ENCODE results near the gene HEXIM2.

The HEXIM2 gene

DNA sequence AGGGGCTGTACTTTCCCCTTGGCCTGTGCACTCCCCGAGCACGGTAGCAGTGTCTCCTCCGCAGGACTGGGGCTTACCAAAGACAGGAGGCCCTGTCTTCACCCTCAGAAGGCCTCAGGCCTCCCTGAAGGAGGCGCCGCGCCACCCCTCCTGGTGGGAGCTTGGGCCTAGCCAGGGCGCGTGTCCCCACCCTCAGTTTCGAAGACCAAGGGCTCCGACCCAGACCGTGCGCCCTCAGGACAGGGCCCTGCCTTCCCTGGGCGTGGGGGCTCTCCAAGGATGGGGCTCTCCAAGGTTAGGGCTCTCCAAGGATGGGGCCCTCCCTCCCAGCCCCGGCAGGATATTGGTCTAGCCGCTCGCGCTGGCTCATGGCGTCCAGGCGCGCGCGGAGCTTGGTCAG lies 41.1 kb upstream of the HEXIM2 start:
- peaks cover 31 to 55% of the 10 kb centered on the region in 2 experiments for H3K36me3 ChIP-seq (ENCODE audit: control insufficient read depth in 1 of 2, insufficient read depth in 2 of 2, low read depth in 1 of 2, low read length in 2 of 2)
- H3K4me2 ChIP-seq (ENCODE audit: low read length, poor library complexity, severe bottlenecking): no peak overlapping the region
- H3K23ac ChIP-seq (ENCODE audit: low read length in 2 of 2): no peak overlapping the region
- H3K4me3 ChIP-seq (ENCODE audit: insufficient read depth in 1 of 2, low read depth in 1 of 2, low read length in 2 of 2): no peak overlapping the region
- no peak overlapping the region for H2BK5ac ChIP-seq (ENCODE audit: low read depth, low read length, poor library complexity, severe bottlenecking)
- no peak overlapping the region for H2BK120ac ChIP-seq (ENCODE audit: low read depth, low read length)
- H3K14ac ChIP-seq (ENCODE audit: low read length in 2 of 2): no peak overlapping the region
- H3K79me1 ChIP-seq (replicated peaks; ENCODE audit: low read length, poor library complexity, severe bottlenecking): peaks cover 39% of the 10 kb centered on the region
- no peak overlapping the region for H3K18ac ChIP-seq (ENCODE audit: low read depth in 1 of 2, low read length in 2 of 2)
- H2BK12ac ChIP-seq (ENCODE audit: low read length in 2 of 2): no peak overlapping the region
- H3K4me1 ChIP-seq (ENCODE audit: control insufficient read depth, insufficient read depth, low read depth, low read length): peaks cover 29% of the 10 kb centered on the region
- no peak overlapping the region for H3K27ac ChIP-seq (ENCODE audit: low read length, poor library complexity, severe bottlenecking)
- no peak overlapping the region for H3K9ac ChIP-seq (ENCODE audit: low read length)
- no peaks in the 10 kb centered on the region for H3K9me3 ChIP-seq (ENCODE audit: control insufficient read depth, low read length)
- no peaks in the 10 kb centered on the region for H3K27me3 ChIP-seq (ENCODE audit: control insufficient read depth in 1 of 2, insufficient read depth in 1 of 2, low read length in 2 of 2)
- no peak overlapping the region for H4K8ac ChIP-seq (ENCODE audit: low read length)
- no peak overlapping the region for H2AK5ac ChIP-seq (ENCODE audit: low read length, severe bottlenecking)
- H2BK15ac ChIP-seq (ENCODE audit: low read depth, poor library complexity, severe bottlenecking): no peak overlapping the region
- H3K4ac ChIP-seq (ENCODE audit: low read depth in 1 of 2, low read length in 2 of 2): no peak overlapping the region
- no peak for DNase-seq
- WGBS: 98% methylated on average over 22 of the region's 22 CpGs
- peak overlapping the region; percentile 6 for H4K91ac ChIP-seq (ENCODE audit: low read length)
- no peak overlapping the region for H2AFZ ChIP-seq (ENCODE audit: low read depth, low read length)

DNA sequence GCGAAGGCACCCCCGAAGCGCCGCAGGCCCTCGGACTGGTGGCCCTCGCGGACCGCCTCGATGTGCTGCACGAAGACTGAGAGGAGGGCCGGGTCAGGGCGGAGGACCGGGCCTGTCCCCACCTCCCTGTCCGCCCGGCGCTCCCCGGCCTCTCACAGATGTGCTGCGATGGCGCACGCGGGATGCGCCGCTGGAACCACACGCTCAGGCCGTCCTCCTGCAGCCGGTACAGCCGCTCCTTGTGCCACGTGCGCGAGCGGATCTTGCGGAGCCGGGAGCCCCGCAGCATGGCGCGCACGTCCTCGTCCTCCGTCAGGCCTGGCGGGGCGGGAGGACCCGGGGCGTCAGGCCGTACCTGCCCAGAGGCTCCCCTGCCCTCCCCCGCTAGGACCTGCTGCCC lies 40.6 kb upstream of the HEXIM2 start:
- Histone ChIP-seq H3K9me3 (ENCODE audit: control insufficient read depth, low read length) (no peaks in the 10 kb centered on the region), H3K4ac (ENCODE audit: low read depth in 1 of 2, low read length in 2 of 2) (peak overlapping the region in 1 of 2 experiments; percentile 54), H3K9ac (ENCODE audit: low read length) (no peak overlapping the region), H2BK12ac (ENCODE audit: low read length in 2 of 2) (no peak overlapping the region), H2BK5ac (ENCODE audit: low read depth, low read length, poor library complexity, severe bottlenecking) (no peak overlapping the region), H2AFZ (ENCODE audit: low read depth, low read length) (no peak overlapping the region), H2BK120ac (ENCODE audit: low read depth, low read length) (no peak overlapping the region), H3K4me2 (ENCODE audit: low read length, poor library complexity, severe bottlenecking) (no peak overlapping the region), H3K27me3 (ENCODE audit: control insufficient read depth in 1 of 2, insufficient read depth in 1 of 2, low read length in 2 of 2) (no peaks in the 10 kb centered on the region), H3K36me3 (ENCODE audit: control insufficient read depth in 1 of 2, insufficient read depth in 2 of 2, low read depth in 1 of 2, low read length in 2 of 2) (peaks cover 28 to 55% of the 10 kb centered on the region in 2 experiments), H4K8ac (ENCODE audit: low read length) (no peak overlapping the region), H2BK15ac (ENCODE audit: low read depth, poor library complexity, severe bottlenecking) (peak overlapping the region; percentile 12), H3K23ac (ENCODE audit: low read length in 2 of 2) (no peak overlapping the region), H3K18ac (ENCODE audit: low read depth in 1 of 2, low read length in 2 of 2) (no peak overlapping the region), H3K4me1 (ENCODE audit: control insufficient read depth, insufficient read depth, low read depth, low read length) (peaks cover 28% of the 10 kb centered on the region), H3K14ac (ENCODE audit: low read length in 2 of 2) (no peak overlapping the region), H3K4me3 (ENCODE audit: insufficient read depth in 1 of 2, low read depth in 1 of 2, low read length in 2 of 2) (no peak overlapping the region), H3K79me1 (replicated peaks; ENCODE audit: low read length, poor library complexity, severe bottlenecking) (peaks cover 39% of the 10 kb centered on the region), H2AK5ac (ENCODE audit: low read length, severe bottlenecking) (no peak overlapping the region), H3K27ac (ENCODE audit: low read length, poor library complexity, severe bottlenecking) (no peak overlapping the region), H4K91ac (ENCODE audit: low read length) (peak overlapping the region; percentile 6)
- WGBS: 94% methylated on average over 45 of the region's 45 CpGs
- DNase-seq: no peak

DNA sequence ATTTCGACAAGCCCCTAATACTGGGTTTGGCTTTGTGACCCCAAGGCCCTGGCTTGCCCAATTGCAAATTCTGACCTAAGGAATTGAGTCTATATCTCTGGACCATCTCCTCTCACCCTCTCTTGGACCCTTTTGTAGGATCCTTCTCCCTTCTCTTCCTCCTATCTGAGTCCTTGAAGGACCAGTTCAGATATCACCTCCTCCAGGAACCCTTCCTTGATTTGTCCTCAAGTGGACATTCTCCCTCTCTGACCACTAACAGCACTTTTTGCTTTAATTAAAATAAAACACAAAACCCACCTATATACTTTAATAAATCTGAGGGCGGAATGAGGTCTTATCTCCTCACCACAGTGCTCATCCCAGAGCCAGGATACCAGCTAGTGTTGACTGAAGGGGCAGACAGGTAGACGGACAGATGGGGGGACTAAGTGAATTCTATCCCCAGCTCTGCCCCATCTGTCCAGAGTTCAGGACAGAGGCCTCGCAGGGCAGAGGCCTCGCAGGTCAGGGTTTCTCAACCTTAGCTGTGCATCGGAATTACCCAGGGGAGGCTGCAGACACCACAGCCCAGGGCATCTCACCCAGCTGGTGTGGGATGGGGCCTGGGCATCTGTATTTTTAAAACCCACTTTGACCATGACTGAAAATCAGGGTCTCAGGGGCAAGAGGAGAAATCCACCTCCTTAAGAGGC lies 38.5 kb upstream of the HEXIM2 start:
- peak overlapping the region in 1 of 2 experiments; percentile 44 for H3K14ac ChIP-seq (ENCODE audit: low read length in 2 of 2)

DNA sequence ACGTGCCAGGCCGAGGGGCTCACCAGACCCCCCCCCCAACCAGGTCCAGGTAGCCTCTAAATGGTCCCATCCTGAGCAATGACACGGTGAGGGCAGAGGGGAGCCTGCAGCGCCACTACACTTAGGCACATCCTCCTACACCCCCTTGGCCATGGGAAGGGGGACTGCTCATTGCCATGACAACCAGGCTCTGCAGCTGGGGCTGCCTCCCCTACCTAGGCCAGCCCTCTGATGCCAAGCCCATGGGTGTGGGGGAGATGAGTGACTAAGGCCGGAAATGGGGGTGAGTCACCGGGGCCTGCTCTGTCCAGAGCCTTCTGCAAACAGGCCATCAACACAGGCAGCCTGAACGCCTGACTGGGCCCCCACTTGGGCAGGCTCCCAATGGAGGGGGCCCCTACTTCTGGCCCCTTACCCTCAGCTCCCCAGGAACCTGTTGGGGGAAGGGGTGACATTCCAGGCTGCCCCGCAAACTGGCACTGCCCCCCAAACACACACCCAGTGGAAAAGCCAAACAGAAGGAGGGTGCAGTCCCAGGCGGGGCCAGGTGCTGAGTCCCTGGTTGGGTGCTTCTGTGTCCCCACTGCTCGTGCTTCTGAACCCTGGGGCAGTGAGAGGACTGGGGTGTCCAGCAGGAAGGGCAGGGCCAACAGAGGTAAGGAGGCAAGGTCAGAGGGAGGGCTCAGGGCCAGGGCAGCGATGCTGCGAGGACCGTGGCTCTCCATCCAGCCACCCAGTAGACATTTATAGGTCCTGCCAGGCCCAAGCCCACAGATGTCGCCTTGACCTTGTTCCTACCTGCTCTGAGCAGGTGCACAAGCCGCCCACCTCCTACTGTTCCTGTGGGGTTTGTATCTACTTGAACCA lies 37.5 kb upstream of the HEXIM2 start:
- peak overlapping the region; percentile 73 for H3K9ac ChIP-seq (ENCODE audit: low read length)
- H4K91ac ChIP-seq (ENCODE audit: low read length): peak overlapping the region; percentile 97
- peak overlapping the region; percentile 94 for H2BK120ac ChIP-seq (ENCODE audit: low read depth, low read length)
- peak overlapping the region; percentile 97 to 98 for H2BK12ac ChIP-seq (ENCODE audit: low read length in 2 of 2)
- H3K36me3 ChIP-seq (ENCODE audit: control insufficient read depth in 1 of 2, insufficient read depth in 2 of 2, low read depth in 1 of 2, low read length in 2 of 2): peaks cover 7 to 35% of the 10 kb centered on the region in 2 experiments
- H2BK15ac ChIP-seq (ENCODE audit: low read depth, poor library complexity, severe bottlenecking): peak overlapping the region; percentile 87
- H3K4me1 ChIP-seq (ENCODE audit: control insufficient read depth, insufficient read depth, low read depth, low read length): peaks cover 41% of the 10 kb centered on the region
- peak overlapping the region; percentile 86 for H3K27ac ChIP-seq (ENCODE audit: low read length, poor library complexity, severe bottlenecking)
- peaks cover 30% of the 10 kb centered on the region for H3K79me1 ChIP-seq (replicated peaks; ENCODE audit: low read length, poor library complexity, severe bottlenecking)
- peak overlapping the region in 1 of 2 experiments; percentile 40 for H3K4me3 ChIP-seq (ENCODE audit: insufficient read depth in 1 of 2, low read depth in 1 of 2, low read length in 2 of 2)
- H3K14ac ChIP-seq (ENCODE audit: low read length in 2 of 2): peak overlapping the region in 1 of 2 experiments; percentile 79
- H3K27me3 ChIP-seq (ENCODE audit: control insufficient read depth in 1 of 2, insufficient read depth in 1 of 2, low read length in 2 of 2): no peaks in the 10 kb centered on the region
- H3K9me3 ChIP-seq (ENCODE audit: control insufficient read depth, low read length): no peaks in the 10 kb centered on the region
- WGBS: 56% methylated on average over 13 of the region's 15 CpGs
- H3K4me2 ChIP-seq (ENCODE audit: low read length, poor library complexity, severe bottlenecking): peak overlapping the region; percentile 39
- H3K4ac ChIP-seq (ENCODE audit: low read depth in 1 of 2, low read length in 2 of 2): peak overlapping the region; percentile 85 to 95
- peak overlapping the region; percentile 82 for H4K8ac ChIP-seq (ENCODE audit: low read length)
- peak; percentile 94 for DNase-seq
- H2AK5ac ChIP-seq (ENCODE audit: low read length, severe bottlenecking): peak overlapping the region; percentile 100
- peak overlapping the region; percentile 94 to 95 for H3K18ac ChIP-seq (ENCODE audit: low read depth in 1 of 2, low read length in 2 of 2)
- H2BK5ac ChIP-seq (ENCODE audit: low read depth, low read length, poor library complexity, severe bottlenecking): peak overlapping the region; percentile 78
- no peak overlapping the region for H2AFZ ChIP-seq (ENCODE audit: low read depth, low read length)
- H3K23ac ChIP-seq (ENCODE audit: low read length in 2 of 2): peak overlapping the region in 1 of 2 experiments; percentile 60

More for the DNA sequence above, 38.5 kb upstream of the HEXIM2 start:
- DNase-seq: no peak
- H4K8ac ChIP-seq (ENCODE audit: low read length): peak overlapping the region; percentile 62
- peaks cover 37% of the 10 kb centered on the region for H3K4me1 ChIP-seq (ENCODE audit: control insufficient read depth, insufficient read depth, low read depth, low read length)
- peak overlapping the region; percentile 87 for H2BK15ac ChIP-seq (ENCODE audit: low read depth, poor library complexity, severe bottlenecking)
- H2BK5ac ChIP-seq (ENCODE audit: low read depth, low read length, poor library complexity, severe bottlenecking): peak overlapping the region; percentile 96
- no peak overlapping the region for H3K23ac ChIP-seq (ENCODE audit: low read length in 2 of 2)
- H3K4ac ChIP-seq (ENCODE audit: low read depth in 1 of 2, low read length in 2 of 2): peak overlapping the region; percentile 89 to 95
- peak overlapping the region; percentile 100 for H2AK5ac ChIP-seq (ENCODE audit: low read length, severe bottlenecking)
- no peak overlapping the region for H2AFZ ChIP-seq (ENCODE audit: low read depth, low read length)
- peaks cover 16 to 42% of the 10 kb centered on the region in 2 experiments for H3K36me3 ChIP-seq (ENCODE audit: control insufficient read depth in 1 of 2, insufficient read depth in 2 of 2, low read depth in 1 of 2, low read length in 2 of 2)
- H4K91ac ChIP-seq (ENCODE audit: low read length): peak overlapping the region; percentile 97
- peak overlapping the region; percentile 55 to 95 for H3K18ac ChIP-seq (ENCODE audit: low read depth in 1 of 2, low read length in 2 of 2)
- H3K79me1 ChIP-seq (replicated peaks; ENCODE audit: low read length, poor library complexity, severe bottlenecking): peaks cover 37% of the 10 kb centered on the region
- H2BK120ac ChIP-seq (ENCODE audit: low read depth, low read length): peak overlapping the region; percentile 91
- no peaks in the 10 kb centered on the region for H3K27me3 ChIP-seq (ENCODE audit: control insufficient read depth in 1 of 2, insufficient read depth in 1 of 2, low read length in 2 of 2)
- H3K4me2 ChIP-seq (ENCODE audit: low read length, poor library complexity, severe bottlenecking): no peak overlapping the region
- H3K27ac ChIP-seq (ENCODE audit: low read length, poor library complexity, severe bottlenecking): peak overlapping the region; percentile 44
- peak overlapping the region; percentile 73 for H3K9ac ChIP-seq (ENCODE audit: low read length)
- peak overlapping the region in 1 of 2 experiments; percentile 40 for H3K4me3 ChIP-seq (ENCODE audit: insufficient read depth in 1 of 2, low read depth in 1 of 2, low read length in 2 of 2)
- H3K9me3 ChIP-seq (ENCODE audit: control insufficient read depth, low read length): no peaks in the 10 kb centered on the region
- H2BK12ac ChIP-seq (ENCODE audit: low read length in 2 of 2): peak overlapping the region; percentile 78 to 98
- 92% methylated on average over 6 of the region's 6 CpGs for WGBS
